Measurements from ENCODE around the gene SPRR1B.
A peak's percentile ranks its signal among the peaks of the same experiment; 100 is the strongest.
"Not testable (repeated sequence)": the region's sequence is repeated elsewhere in the genome, so short reads cannot be mapped to it uniquely, and the experiment has no call there.

The SPRR1B gene

DNA sequence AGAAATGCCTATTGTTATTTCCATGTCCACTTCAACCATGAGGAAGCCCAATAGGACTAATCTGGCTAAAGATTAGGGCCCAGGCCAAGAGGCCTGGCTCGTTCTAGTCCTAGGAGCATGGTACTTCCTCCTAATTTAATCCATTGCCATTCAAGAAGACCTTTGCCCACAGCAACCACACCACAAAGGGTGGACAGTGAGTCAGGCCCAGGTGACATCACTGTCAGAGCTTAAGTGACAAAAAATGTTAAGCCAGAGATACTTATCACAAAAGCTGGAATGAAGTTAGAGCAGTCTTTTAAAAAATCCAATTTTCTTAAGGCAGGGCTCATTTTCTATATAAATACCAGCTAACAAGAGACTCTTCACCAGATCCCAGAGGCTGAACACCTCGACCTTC, 29.6 kb upstream of the SPRR1B start, which contains the start of gene SPRR3:
TSS of gene SPRR3 (plus strand) at position 368 of the 400 bp plus-strand sequence. CDS start 1,272 bp downstream, outside the sequence.
- H3K27me3 ChIP-seq (ENCODE audit: insufficient read depth, low read depth, severe bottlenecking): no peaks in the 10 kb centered on the region
- H3K36me3 ChIP-seq: no peaks in the 10 kb centered on the region
- TF ChIP-seq, protein P1, sequence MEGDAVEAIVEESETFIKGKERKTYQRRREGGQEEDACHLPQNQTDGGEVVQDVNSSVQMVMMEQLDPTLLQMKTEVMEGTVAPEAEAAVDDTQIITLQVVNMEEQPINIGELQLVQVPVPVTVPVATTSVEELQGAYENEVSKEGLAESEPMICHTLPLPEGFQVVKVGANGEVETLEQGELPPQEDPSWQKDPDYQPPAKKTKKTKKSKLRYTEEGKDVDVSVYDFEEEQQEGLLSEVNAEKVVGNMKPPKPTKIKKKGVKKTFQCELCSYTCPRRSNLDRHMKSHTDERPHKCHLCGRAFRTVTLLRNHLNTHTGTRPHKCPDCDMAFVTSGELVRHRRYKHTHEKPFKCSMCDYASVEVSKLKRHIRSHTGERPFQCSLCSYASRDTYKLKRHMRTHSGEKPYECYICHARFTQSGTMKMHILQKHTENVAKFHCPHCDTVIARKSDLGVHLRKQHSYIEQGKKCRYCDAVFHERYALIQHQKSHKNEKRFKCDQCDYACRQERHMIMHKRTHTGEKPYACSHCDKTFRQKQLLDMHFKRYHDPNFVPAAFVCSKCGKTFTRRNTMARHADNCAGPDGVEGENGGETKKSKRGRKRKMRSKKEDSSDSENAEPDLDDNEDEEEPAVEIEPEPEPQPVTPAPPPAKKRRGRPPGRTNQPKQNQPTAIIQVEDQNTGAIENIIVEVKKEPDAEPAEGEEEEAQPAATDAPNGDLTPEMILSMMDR (IDR thresholded peaks at IDR 0.05; ENCODE audit: low read depth, low read length): no peak
- peaks cover 7% of the 10 kb centered on the region for H3K9me3 ChIP-seq (ENCODE audit: severe bottlenecking)
- no peak for DNase-seq
- no peak within 1 kb of the TSS for H3K27ac ChIP-seq
- H3K4me3 ChIP-seq (ENCODE audit: low read depth, low read length): no peak within 1 kb of the TSS

DNA sequence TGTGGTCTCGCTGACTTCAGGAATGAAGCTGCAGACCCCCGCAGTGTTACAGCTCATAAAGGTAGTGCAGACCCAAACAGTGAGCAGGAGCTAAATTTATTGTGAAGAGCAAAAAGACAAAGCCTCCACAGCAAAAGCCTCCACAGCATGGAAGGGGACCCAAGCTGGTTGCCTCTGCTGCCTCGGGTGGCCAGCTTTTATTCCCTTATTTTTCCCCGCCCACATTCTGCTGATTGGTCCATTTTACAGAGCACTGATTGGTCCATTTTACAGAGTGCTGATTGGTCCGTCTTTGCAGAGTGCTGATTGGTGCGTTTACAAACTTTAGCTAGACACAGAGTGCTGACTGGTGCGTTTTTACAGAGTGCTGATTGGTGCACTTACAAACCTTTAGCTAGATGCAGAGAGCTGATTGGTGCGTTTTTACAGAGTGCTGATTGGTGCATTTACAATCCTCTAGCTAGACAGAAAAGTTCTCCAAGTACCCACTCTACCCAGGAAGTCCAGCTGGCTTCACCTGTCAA, 19.7 kb upstream of the SPRR1B start:
- not testable (repeated sequence) for H3K36me3 ChIP-seq; H3K9me3 ChIP-seq (ENCODE audit: severe bottlenecking); H3K4me3 ChIP-seq (ENCODE audit: low read depth, low read length); H3K27me3 ChIP-seq (ENCODE audit: insufficient read depth, low read depth, severe bottlenecking); H3K27ac ChIP-seq
- peak; percentile 3 for DNase-seq

DNA sequence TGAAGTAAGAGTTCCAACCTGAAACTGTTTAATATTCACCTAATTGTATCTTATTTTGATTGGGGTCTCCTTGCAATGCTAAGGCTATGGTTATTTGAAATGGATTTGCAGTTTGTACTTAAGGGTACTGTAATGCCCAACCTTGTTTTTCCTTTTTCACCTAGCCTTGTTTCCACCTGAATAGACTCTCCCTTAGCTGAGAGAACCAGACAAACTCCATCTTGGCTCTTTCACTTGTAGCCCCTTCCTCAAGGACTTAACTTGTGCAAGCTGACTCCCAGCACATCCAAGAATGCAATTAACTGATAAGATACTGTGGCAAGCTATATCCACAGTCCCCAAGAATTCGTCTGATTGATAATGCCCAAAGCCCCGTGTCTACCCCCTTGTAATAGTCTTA, 9.2 kb upstream of the SPRR1B start:
- DNase-seq; H3K36me3 ChIP-seq; H3K27me3 ChIP-seq (ENCODE audit: insufficient read depth, low read depth, severe bottlenecking); H3K27ac ChIP-seq; H3K4me3 ChIP-seq (ENCODE audit: low read depth, low read length): not testable (repeated sequence)
- H3K9me3 ChIP-seq (ENCODE audit: severe bottlenecking): peaks cover 16% of the 10 kb centered on the region

DNA sequence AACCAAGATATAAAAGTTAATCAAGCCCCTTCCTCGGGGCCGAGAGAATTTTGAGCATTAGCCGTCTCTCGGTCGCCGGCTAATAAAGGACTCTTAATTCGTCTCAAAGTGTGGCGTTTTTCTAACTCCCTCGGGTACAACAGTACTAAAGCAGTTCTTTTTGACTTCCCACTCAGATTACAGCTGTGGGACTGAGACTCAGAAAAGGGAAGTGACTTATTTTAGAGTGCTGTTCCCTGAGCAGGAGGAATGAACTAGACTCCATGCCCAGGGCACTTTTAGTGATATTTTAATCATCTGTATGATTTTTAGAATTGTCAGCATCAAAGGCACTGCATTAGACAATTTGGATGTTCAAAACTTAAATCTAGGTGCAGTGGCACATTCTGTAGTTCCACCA, 8.7 kb upstream of the SPRR1B start:
- H3K4me3 ChIP-seq (ENCODE audit: low read depth, low read length); H3K27me3 ChIP-seq (ENCODE audit: insufficient read depth, low read depth, severe bottlenecking): not testable (repeated sequence)

DNA sequence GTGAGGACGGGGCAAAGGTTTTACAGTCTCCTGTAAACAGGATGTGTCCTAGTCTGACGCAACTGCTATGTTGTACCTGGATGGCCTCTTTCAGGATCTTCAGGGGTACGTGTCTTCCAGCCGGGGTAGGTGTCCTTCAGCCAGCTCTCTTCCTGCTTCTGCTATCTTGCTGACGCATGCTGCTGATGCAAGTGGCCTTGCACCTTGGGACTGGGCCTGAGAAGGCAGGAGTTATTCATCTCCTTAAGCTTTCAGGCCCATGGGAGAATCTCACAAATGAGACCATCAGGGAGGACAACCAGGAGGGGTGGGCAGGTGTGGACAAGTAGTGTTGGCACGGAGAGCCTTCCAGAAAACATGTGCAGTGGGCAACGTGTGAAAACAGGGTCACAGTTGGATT, 7.9 kb upstream of the SPRR1B start:
- Histone ChIP-seq H3K27ac (no peak overlapping the region), H3K36me3 (no peaks in the 10 kb centered on the region), H3K9me3 (ENCODE audit: severe bottlenecking) (peaks cover 13% of the 10 kb centered on the region), H3K4me3 (ENCODE audit: low read depth, low read length) (no peak overlapping the region), H3K27me3 (ENCODE audit: insufficient read depth, low read depth, severe bottlenecking) (no peaks in the 10 kb centered on the region)
- TF ChIP-seq, protein P1 (IDR thresholded peaks at IDR 0.05; ENCODE audit: low read depth, low read length): no peak
- peak; percentile 8 for DNase-seq

More for the DNA sequence above, 8.7 kb upstream of the SPRR1B start:
- not testable (repeated sequence) for H3K27ac ChIP-seq, H3K36me3 ChIP-seq
- H3K9me3 ChIP-seq (ENCODE audit: severe bottlenecking): peaks cover 16% of the 10 kb centered on the region
- DNase-seq: peak; percentile 2

DNA sequence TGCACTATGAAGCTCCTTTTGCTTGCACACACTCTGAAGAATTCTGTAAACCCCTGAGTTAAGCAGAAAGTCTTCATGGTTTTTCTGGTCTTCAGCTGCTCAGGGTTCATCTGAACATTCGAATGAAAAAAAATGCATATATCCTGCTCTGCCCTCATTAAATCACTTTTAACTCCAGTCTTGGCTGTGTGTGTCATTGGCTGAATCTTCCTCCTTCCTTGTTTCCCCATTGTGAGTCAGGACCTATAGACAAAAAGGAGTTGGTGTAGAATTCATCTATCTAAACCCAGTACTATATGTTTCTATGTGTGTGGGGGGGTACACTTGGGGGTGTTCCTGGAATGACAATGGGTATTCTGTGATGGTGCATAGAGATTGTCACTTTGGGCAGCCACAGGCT, 6.6 kb upstream of the SPRR1B start:
- DNase-seq: peak; percentile 2
- Histone ChIP-seq H3K36me3 (no peaks in the 10 kb centered on the region), H3K27me3 (ENCODE audit: insufficient read depth, low read depth, severe bottlenecking) (no peaks in the 10 kb centered on the region), H3K9me3 (ENCODE audit: severe bottlenecking) (peaks cover 15% of the 10 kb centered on the region), H3K4me3 (ENCODE audit: low read depth, low read length) (no peak overlapping the region), H3K27ac (no peak overlapping the region)
- TF ChIP-seq, protein P1 (IDR thresholded peaks at IDR 0.05; ENCODE audit: low read depth, low read length): no peak

DNA sequence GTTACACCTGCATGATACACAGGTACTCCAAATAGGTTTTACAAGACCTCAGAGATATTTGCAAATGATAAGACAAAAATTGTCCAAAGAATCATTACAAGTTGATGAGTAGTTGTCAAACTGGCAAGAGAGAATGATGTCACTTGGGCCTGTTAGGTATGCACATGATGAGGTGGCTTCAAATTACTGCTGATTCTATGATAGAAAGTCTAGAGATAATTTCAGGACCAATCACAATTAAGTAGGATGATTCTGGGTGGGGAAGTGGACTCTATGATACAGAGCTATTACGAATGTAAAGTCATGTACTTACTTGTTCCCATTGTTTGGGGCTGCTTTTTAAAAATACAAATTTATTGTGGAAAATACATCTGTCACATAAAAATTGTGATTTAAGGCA, 5.2 kb upstream of the SPRR1B start:
- Histone ChIP-seq H3K27ac (no peak overlapping the region), H3K9me3 (ENCODE audit: severe bottlenecking) (peaks cover 11% of the 10 kb centered on the region), H3K27me3 (ENCODE audit: insufficient read depth, low read depth, severe bottlenecking) (no peaks in the 10 kb centered on the region), H3K4me3 (ENCODE audit: low read depth, low read length) (no peak overlapping the region), H3K36me3 (no peaks in the 10 kb centered on the region)
- no peak for DNase-seq
- TF ChIP-seq, protein P1 (IDR thresholded peaks at IDR 0.05; ENCODE audit: low read depth, low read length): no peak

All from WERI-Rb-1 (cell line).